ENCODE results near the gene TELO2.

- TF ChIP-seq POLR2A (IDR thresholded peaks at IDR 0.05; ENCODE audit: low read depth, low read length) (no peak), CTCF (IDR thresholded peaks at IDR 0.05; ENCODE audit: extremely low read depth in 1 of 2, insufficient read depth in 1 of 2, low read depth in 1 of 2, low read length in 2 of 2) (no peak), JUN (IDR thresholded peaks at IDR 0.05; ENCODE audit: borderline replicate concordance, insufficient read depth, insufficient read length, low read depth) (no peak)
- TF ChIP-seq, protein P1, sequence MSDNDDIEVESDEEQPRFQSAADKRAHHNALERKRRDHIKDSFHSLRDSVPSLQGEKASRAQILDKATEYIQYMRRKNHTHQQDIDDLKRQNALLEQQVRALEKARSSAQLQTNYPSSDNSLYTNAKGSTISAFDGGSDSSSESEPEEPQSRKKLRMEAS (IDR thresholded peaks at IDR 0.05; ENCODE audit: insufficient read depth, insufficient read length), result no peak
Measured at GRCh38 chr16:1492082-1492922, 858 bp upstream of the TELO2 start.

All from endothelial cell of umbilical vein (primary cell).